Subcutaneous abdominal adipose tissue (tissue), 5 donors: ENCODE measurements around the gene FEM1C.

Experiments
- H3K27ac ChIP-seq: one replicate; pipeline ENCODE4 v1.7.0; 2013; ENCODE audit warnings: low read depth, mild to moderate bottlenecking, inconsistent platforms, low read length, moderate library complexity
- H3K27me3 ChIP-seq, 5 donors: one replicate each; pipeline ENCODE4 v1.7.0; 2013; ENCODE audit warnings: low read length in 5 of 5, inconsistent platforms in 1 of 5; ENCODE audit not compliant: control insufficient read depth in 5 of 5, insufficient read depth in 4 of 5
- H3K36me3 ChIP-seq, 5 donors: one replicate each; pipeline ENCODE4 v1.7.0; 2013; ENCODE audit warnings: low read length in 5 of 5; ENCODE audit not compliant: control insufficient read depth in 5 of 5, insufficient read depth in 5 of 5
- H3K4me1 ChIP-seq, 5 donors: one replicate each; pipeline ENCODE4 v1.7.0; 2013; ENCODE audit warnings: low read length in 5 of 5, mild to moderate bottlenecking in 3 of 5, moderate library complexity in 1 of 5; ENCODE audit not compliant: control insufficient read depth in 5 of 5, insufficient read depth in 5 of 5
- H3K4me3 ChIP-seq, 5 donors: one replicate each; pipeline ENCODE4 v1.7.0; 2013; ENCODE audit warnings: low read length in 5 of 5, low read depth in 1 of 5
- H3K9ac ChIP-seq, 5 donors: one replicate each; pipeline ENCODE4 v1.7.0; 2013; ENCODE audit warnings: low read length in 5 of 5, mild to moderate bottlenecking in 4 of 5, moderate library complexity in 3 of 5
- H3K9me3 ChIP-seq, 5 donors: one replicate each; pipeline ENCODE4 v1.7.0; 2013; ENCODE audit warnings: low read length in 5 of 5; ENCODE audit not compliant: control insufficient read depth in 5 of 5
- donor health status: healthy.
- donor health status: healthy.
- donor health status: healthy.
- donor health status: healthy.
- donor health status: healthy.

FEM1C gene

GRCh38 chr5:115544436-115545350 lies at the start of gene FEM1C:
Gene FEM1C, minus strand, starts transcription at chr5:115544775. Its CDS starts 1,282 bp downstream, at chr5:115543493.
- Histone ChIP-seq H3K4me1 (peaks cover 0 to 45% (median 38%) of the 10 kb centered on the region in 5 donors), H3K27ac (peak within 1 kb of the TSS; percentile 98), H3K36me3 (peaks cover 0 to 5% (median 0%) of the 10 kb centered on the region in 5 donors), H3K27me3 (no peaks in the 10 kb centered on the region), H3K9me3 (peaks cover 3 to 9% (median 5%) of the 10 kb centered on the region in 5 donors), H3K4me3 (peak within 1 kb of the TSS; percentile 70 to 96 (median 91)), H3K9ac (peak within 1 kb of the TSS; percentile 60 to 95 (median 83))

- Histone ChIP-seq H3K36me3 (no peaks in the 10 kb centered on the region), H3K27me3 (no peaks in the 10 kb centered on the region), H3K27ac (no peak overlapping the region), H3K4me1 (peaks cover 0 to 10% (median under 1%) of the 10 kb centered on the region in 5 donors), H3K4me3 (no peak overlapping the region), H3K9ac (no peak overlapping the region), H3K9me3 (no peaks in the 10 kb centered on the region)
These were observed 44.5 kb upstream of the FEM1C start for GRCh38 chr5:115589043-115589442.

GRCh38 chr5:115588640-115589039 lies 44.1 kb upstream of the FEM1C start:
- H3K36me3 ChIP-seq = no peaks in the 10 kb centered on the region
- no peaks in the 10 kb centered on the region for H3K27me3 ChIP-seq
- no peak overlapping the region for H3K27ac ChIP-seq
- H3K4me1 ChIP-seq = peaks cover 0 to 6% (median 0%) of the 10 kb centered on the region in 5 donors
- no peak overlapping the region for H3K9ac ChIP-seq
- no peak overlapping the region for H3K4me3 ChIP-seq
- H3K9me3 ChIP-seq = no peaks in the 10 kb centered on the region

- H3K9me3 ChIP-seq = no peaks in the 10 kb centered on the region
- H3K4me1 ChIP-seq = peaks cover 0 to 6% (median 0%) of the 10 kb centered on the region in 5 donors
- H3K27ac ChIP-seq = no peak overlapping the region
- H3K27me3 ChIP-seq = no peaks in the 10 kb centered on the region
- H3K9ac ChIP-seq = no peak overlapping the region
- no peaks in the 10 kb centered on the region for H3K36me3 ChIP-seq
- H3K4me3 ChIP-seq = no peak overlapping the region
These were observed 42.1 kb upstream of the FEM1C start for GRCh38 chr5:115586525-115587146.

GRCh38 chr5:115585265-115585664 lies 40.7 kb upstream of the FEM1C start:
- Histone ChIP-seq H3K9me3 (no peaks in the 10 kb centered on the region), H3K27me3 (no peaks in the 10 kb centered on the region), H3K4me1 (peaks cover 0 to 6% (median 0%) of the 10 kb centered on the region in 5 donors), H3K4me3 (no peak overlapping the region), H3K9ac (no peak overlapping the region), H3K36me3 (peaks cover 0 to 7% (median 6%) of the 10 kb centered on the region in 5 donors), H3K27ac (no peak overlapping the region)

GRCh38 chr5:115584501-115584900 lies 39.9 kb upstream of the FEM1C start:
- Histone ChIP-seq H3K4me3 (no peak overlapping the region), H3K9ac (no peak overlapping the region), H3K36me3 (peaks cover 0 to 7% (median 6%) of the 10 kb centered on the region in 5 donors), H3K9me3 (no peaks in the 10 kb centered on the region), H3K27me3 (no peaks in the 10 kb centered on the region), H3K27ac (no peak overlapping the region), H3K4me1 (peaks cover 0 to 11% (median 0%) of the 10 kb centered on the region in 5 donors)

GRCh38 chr5:115583474-115583873 lies 38.9 kb upstream of the FEM1C start:
- Histone ChIP-seq H3K27ac (no peak overlapping the region), H3K36me3 (peaks cover 0 to 7% (median 6%) of the 10 kb centered on the region in 5 donors), H3K4me1 (peaks cover 0 to 11% (median 0%) of the 10 kb centered on the region in 5 donors), H3K9ac (no peak overlapping the region), H3K4me3 (no peak overlapping the region), H3K9me3 (no peaks in the 10 kb centered on the region), H3K27me3 (no peaks in the 10 kb centered on the region)

GRCh38 chr5:115580941-115581340 lies 36.4 kb upstream of the FEM1C start:
- no peak overlapping the region for H3K9ac ChIP-seq
- H3K4me1 ChIP-seq = peaks cover 0 to 5% (median 0%) of the 10 kb centered on the region in 5 donors

GRCh38 chr5:115579747-115580173 lies 35.2 kb upstream of the FEM1C start:
- no peak overlapping the region for H3K9ac ChIP-seq
- no peaks in the 10 kb centered on the region for H3K27me3 ChIP-seq
- H3K36me3 ChIP-seq = peaks cover 0 to 10% (median 6%) of the 10 kb centered on the region in 5 donors
- H3K9me3 ChIP-seq = no peaks in the 10 kb centered on the region
- H3K27ac ChIP-seq = no peak overlapping the region
- H3K4me3 ChIP-seq = no peak overlapping the region
- H3K4me1 ChIP-seq = peaks cover 0 to 5% (median 0%) of the 10 kb centered on the region in 5 donors

More at GRCh38 chr5:115580941-115581340, 36.4 kb upstream of the FEM1C start:
- H3K9me3 ChIP-seq = no peaks in the 10 kb centered on the region
- H3K27me3 ChIP-seq = no peaks in the 10 kb centered on the region
- no peak overlapping the region for H3K4me3 ChIP-seq
- H3K27ac ChIP-seq = no peak overlapping the region
- H3K36me3 ChIP-seq = peaks cover 0 to 7% (median 6%) of the 10 kb centered on the region in 5 donors

GRCh38 chr5:115579216-115579615 lies 34.6 kb upstream of the FEM1C start:
- no peak overlapping the region for H3K9ac ChIP-seq
- peaks cover 0 to 10% (median 6%) of the 10 kb centered on the region in 5 donors for H3K36me3 ChIP-seq
- no peaks in the 10 kb centered on the region for H3K27me3 ChIP-seq
- no peak overlapping the region for H3K27ac ChIP-seq
- H3K4me3 ChIP-seq = no peak overlapping the region
- peaks cover 0 to 5% (median 0%) of the 10 kb centered on the region in 5 donors for H3K4me1 ChIP-seq
- no peaks in the 10 kb centered on the region for H3K9me3 ChIP-seq
